GM21360 (cell line): ENCODE results near the gene TGFBR2.

Experiments used
- ATAC-seq: cut with Tn5 transposase; IDR thresholded peaks from one replicate; pipeline ENCODE4 v1.9.1; 2021; ENCODE audit warnings: mild to moderate bottlenecking, moderate library complexity; ENCODE audit not compliant: unreplicated experiment

The TGFBR2 gene

DNA sequence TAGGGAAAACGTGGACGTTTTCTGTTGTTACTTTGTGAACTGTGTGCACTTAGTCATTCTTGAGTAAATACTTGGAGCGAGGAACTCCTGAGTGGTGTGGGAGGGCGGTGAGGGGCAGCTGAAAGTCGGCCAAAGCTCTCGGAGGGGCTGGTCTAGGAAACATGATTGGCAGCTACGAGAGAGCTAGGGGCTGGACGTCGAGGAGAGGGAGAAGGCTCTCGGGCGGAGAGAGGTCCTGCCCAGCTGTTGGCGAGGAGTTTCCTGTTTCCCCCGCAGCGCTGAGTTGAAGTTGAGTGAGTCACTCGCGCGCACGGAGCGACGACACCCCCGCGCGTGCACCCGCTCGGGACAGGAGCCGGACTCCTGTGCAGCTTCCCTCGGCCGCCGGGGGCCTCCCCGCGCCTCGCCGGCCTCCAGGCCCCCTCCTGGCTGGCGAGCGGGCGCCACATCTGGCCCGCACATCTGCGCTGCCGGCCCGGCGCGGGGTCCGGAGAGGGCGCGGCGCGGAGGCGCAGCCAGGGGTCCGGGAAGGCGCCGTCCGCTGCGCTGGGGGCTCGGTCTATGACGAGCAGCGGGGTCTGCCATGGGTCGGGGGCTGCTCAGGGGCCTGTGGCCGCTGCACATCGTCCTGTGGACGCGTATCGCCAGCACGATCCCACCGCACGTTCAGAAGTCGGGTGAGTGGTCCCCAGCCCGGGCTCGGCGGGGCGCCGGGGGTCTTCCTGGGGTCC lies at the start of gene TGFBR2:
Gene TGFBR2, plus strand, starts transcription at position 301 of the 731 bp plus-strand sequence. Its CDS starts 283 bp downstream, at position 584.
- ATAC-seq: peak; percentile 77

DNA sequence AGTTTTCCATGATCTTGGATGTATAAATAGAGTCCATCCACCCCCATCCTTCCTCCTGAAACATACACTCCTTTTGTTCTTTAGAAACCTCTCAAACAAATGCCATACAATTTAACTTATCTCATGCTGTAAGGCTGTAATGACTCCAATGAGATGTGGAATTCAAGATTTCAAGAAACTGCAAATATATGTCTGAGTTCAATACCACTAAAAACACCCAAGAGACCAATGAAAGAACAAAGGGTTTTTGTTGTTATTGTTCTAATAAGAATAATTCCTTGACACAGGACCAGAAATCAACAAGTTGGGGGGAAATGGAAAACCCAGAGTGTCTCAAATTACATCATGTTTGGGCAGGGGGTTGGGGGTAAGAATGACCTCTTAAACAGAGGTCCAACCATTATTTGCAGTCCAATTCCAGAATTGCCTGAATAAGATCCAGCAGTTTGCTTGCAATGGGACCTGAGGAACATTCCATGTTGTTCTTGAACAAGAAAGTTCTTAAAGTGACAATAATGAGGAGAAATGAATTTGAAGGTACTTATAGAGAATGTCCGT lies 48.6 kb upstream of the TGFBR2 start:
- ATAC-seq: no peak

DNA sequence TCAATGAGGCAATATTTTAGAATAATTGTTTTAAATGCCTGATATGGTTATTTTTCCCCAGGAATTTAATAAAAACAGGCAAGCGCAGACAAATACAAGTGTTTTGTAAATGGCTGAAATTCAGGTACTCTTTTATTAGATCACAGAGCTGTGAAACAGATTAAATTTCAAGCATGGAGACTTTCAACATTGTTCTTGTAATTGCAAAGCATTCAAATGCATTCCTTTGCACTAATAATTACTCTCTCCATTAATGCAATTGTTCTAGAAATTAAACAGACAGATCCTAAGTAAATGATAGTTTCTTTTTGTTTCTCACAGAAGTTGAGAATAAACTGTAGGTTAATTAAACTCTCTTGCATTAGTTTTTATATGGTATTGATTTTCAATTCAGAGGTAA lies 42.4 kb upstream of the TGFBR2 start:
- ATAC-seq: no peak

DNA sequence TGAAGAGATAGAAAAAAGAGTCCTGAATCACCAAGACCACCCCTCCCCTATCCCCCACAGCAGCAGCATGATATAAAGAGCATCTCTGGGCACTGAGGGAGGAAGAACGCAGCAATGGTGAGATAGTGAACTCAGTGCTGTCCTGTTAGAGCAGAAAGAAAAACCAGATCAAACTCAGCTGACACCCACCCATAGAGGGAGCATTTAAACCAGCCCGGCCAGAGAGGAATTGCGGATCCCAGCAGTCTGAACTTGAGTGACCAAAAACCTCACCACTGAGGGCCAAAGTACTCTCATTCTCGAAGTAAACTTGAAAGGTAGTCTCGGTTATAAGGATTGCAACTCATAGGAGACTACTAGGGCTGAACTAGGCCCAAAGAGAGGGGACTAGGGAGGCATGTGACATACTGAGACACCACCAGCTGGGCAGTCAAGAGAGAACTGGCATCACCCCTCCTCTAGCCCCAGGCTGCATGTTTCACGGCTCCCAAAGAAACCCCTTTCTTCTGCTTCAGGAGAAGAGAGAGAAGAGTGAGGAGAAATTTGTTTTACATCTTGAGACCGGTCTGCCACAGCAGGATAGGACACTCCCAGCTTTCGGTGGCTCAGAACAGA lies 39.2 kb upstream of the TGFBR2 start:
- ATAC-seq: no peak

DNA sequence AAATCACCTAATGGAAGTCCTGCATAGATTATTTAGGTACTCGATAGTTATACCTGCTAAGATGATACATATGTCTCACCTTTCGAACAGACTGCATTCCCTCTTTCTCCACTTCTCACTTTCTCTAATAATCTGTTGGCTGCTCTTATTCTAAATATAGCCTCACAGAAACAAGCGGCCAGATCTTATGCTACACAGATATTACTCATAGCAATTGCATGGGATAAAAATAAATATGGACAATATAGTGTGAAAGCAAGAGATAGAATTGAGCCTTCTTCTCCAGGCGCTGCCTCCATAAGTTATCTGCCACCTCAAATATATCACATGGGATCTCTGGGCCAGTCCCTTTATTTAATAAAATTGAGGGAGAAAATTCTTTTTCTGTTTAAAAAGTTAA lies 29.5 kb upstream of the TGFBR2 start:
- ATAC-seq: no peak

DNA sequence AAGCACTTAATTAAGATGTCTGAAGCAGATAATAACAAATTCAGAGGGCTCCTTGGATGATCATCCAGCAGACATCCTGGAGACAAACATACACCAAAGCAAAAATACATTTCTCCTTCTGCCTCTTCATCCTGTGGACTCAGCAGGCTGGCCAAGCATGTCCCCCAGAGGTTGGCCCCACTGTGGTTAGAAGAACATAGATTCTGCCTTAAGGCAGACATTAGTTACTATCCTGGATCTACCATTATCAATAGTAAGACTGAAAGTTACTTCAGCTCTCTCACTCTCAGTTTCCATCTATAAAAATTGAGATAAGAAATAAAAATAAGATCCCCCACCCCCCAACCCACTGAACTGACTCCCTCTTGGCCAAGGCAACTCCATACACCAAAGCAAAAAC lies 28.6 kb upstream of the TGFBR2 start:
- peak; percentile 94 for ATAC-seq

DNA sequence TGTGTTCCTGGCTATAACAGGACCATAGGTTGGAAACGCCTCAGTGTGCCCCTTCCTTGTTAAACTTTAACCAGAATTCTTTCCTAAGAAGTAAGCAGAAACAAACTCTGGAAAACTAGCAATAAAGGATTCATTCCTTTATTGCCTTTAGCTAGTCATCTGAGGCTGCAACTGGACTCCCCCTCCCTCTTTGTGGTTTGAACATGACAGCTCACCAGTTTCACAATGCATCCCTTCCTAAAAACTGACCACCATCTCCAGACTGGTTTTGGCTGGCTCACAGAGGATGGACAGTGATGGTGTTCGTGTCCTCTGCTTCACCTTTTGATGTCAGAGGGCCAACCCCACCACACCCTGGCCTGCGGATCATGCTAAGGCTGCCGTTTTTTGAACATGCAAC lies 27.9 kb upstream of the TGFBR2 start:
- ATAC-seq: no peak

DNA sequence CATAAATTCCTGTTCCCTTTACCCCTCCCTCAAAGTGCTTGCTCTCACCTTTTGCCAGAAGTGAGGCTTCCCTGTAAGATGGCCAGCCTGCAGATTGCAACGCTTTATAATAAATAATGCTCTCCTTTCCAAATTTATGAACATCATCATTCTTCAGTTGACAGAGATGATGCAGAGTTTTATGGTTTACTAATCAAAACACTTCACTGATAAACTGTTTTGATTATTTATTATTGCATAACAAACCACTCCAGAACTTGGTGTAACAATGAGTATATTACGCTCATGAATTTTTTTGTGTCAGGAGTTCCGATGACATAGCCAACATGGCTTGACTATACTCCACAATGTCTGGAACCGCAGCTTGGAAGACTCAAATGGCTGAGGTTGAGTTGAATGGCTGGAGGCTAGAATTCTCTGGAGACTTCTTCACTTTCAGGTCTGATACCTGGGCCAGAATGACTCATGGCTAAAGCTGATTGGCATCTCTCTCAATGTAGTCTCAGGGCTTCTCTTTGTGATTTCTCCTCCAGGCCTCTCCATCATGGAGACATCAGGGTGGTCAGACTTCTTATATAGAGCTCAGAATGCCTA lies 27.3 kb upstream of the TGFBR2 start:
- no peak for ATAC-seq

DNA sequence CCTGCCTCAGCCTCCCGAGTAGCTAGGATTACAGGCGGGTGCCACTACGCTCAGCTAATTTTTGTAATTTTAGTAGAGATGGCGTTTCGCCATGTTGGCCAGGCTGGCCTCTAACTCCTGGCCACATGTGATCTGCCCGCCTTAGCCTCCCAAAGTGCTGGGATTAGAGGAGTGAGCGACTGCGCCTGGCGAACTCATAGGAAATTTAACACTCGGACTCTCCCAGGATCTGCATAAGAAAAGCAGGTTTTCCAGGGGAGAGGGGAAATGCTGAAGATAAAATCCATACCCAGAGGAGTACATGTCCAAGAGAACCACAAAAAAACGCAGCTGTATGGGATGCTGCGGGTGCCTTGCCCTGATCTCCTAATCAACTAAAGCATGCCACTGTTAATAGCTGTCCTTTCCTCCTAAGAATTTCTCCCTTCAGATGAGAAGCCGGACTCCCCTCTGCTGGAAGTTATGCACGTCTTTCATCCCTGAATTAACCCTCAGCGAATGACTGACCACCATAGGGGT lies 25.3 kb upstream of the TGFBR2 start:
- ATAC-seq: no peak

DNA sequence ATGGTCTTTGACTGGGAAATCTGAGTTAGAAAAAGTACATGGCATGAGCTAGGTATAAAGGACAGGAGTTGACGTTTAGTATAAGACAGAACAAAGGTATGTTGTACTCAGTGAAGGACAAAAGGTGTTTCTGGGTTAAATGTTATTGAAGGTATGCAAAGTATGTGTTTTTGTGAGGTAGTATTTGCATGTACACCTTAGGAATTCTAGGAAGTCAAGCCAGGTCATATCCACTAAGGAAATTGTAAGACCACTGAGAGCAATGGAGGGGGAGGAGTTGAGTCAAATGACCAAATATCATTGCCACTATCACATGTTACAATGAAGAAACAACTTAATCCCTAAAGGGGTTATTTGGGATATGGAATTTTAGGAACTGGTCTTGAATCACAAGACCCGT lies 24.4 kb upstream of the TGFBR2 start:
- ATAC-seq: no peak

DNA sequence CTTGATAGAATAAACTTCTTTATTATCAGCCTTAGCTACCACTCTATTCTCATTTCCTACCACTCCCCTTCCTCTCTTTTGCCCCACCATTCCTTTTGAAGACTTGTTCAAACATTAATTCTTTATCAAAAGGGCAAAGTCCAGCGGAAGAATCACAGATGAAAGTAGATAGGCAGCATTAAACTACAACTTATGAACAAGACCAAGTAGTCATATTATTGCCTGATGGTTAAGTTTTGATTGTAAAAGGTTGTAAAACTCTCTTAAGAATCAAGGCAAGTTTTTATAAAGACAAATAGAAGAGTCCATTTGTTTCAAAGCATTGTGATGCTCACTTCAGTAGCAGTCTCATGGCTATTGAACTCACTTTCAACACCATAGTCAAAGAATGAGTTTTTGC lies 22.4 kb upstream of the TGFBR2 start:
- no peak for ATAC-seq

DNA sequence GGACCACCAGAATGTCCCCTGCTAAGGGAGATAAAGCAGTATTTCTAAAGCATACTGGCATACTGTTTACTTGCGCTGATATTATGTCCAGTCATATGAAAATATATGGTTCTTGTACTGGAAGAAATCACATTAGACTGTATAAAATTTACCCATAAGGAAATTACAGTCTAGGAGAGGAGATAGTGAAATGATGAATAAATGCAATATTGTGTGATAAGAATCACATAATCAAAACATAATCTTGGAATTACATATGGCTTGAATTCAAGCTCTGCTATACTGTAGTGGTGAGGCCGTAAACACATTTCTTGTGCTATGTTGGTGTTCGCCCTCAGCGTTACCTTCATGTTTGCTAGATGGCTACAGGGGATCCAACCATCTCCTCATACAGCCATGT lies 20.7 kb upstream of the TGFBR2 start:
- ATAC-seq: no peak

DNA sequence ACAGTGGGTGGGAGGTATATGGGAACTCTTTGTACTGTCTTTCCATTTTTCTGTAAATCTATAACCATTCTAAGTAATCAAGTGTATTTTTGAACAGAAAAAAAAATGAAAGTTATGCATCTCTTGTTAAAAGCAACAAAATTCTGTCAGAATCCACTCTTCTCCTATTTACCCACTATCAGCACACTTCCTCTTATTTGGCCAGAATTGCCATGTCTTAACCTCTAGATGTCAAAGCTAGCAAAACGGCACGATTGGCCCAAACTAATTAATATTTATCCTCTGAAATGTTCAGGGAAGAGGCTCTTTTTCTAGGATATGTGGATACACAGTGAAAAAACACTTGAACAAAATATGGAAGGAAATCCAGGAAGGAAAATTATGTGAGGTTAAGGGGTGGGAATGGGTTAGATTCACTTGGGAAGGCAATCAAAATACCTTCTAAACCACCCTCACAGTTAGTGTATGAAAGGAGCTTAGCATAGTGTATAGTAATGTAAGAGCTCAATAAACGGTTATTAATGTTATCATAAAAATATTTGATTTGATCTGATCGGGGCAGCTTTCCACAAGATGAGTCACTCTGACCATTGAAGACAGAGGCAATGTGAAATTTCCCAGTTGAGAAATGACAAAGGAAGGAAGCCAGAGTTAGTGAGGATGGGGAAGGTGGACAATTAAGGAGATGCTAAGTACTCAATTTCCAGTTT lies 20.1 kb upstream of the TGFBR2 start:
- ATAC-seq: no peak

DNA sequence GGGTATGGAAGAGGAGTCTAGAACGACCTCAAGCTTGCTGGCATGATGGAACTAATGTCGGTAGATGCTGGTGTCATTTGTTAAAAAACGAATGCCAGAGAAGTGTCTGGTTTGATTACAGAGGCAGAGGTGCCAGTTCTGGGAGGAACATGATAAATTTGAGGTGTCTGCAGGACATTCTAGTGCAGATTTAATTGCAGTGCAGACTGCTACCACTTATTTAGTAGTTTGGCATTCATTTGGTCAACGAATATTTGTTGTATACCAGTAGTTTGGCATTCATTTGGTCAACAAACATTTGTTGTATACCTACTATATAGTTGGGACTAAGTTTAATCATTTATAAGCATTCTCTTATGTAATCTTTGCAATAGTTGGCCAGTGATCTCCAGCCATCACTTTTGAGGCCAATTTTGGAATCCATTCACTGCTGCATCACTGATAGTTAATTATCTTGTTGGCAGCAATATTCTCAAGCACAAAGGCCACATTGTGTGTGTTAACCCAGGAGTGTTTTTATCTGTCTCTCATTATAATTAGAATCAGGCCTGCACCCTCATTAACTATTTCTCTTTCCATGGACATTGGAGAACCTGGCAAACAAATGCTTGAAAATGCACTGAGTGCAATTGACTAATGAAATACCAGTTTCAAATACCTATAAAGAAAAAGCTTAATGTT lies 19.5 kb upstream of the TGFBR2 start:
- ATAC-seq: no peak

DNA sequence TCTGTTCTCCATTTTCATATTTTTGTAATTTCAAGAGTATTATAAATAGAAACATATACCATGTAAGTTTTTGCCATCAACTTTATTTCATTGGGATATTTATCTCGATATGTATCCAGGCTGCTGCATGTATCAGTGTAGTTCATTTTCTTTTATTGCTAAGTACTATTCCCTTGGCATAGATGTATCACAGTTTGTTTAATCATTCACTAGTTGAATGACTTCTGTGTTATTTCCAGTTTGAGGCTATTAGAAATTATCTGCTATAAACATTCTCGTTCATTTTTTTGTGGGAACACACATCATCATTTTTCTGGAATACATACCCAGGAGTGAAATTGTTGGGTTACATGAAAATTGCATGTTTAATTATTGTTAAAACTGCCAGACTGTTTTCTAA lies 18.5 kb upstream of the TGFBR2 start:
- no peak for ATAC-seq

DNA sequence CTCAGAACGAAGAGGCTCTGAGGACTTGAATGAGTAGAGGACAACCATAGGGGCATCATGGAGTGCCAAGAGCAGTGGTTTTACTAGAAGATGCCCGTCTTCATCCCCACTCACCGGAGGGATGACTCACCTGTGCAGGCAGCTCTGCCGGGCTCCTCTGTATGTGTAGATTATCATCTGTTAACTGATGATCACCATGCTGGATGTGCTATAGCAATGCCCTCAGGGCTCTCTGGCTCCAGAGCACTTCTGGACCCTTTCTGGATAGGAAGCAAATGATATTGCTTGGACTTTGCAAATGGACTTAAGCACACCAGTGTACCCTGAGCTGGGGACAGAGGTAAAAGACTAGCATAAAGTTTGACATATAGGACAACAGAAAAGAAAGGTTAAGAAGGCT lies 10.2 kb upstream of the TGFBR2 start:
- no peak for ATAC-seq

DNA sequence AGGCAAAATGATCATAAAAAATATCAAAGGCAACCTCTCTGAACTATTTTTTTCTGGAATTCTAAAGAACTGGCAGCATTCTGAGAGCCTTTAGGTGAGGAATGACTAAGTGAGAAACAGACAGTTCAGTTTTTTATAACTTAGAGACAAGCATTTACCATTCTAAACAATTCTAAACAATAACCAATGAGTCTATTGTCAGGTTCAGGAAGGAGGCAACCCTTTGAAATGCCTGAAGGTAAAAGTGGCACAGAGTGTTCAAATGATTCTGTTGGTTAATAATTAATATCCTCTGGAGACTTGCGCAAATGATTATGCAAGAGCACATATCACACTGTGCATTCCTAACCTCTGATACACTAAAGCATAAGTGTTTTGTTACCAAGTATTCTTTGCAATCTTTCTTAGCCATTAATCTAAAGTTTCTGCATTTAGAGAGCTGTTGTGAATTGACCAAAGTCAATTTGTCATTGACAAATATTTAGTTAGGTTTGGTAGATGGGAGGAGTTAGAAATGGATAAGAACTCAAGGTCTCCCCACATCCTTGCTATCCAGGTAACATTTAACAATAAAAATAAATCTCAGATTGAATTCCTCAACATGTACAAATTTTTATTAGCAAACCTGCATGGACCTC lies 9.2 kb upstream of the TGFBR2 start:
- no peak for ATAC-seq

DNA sequence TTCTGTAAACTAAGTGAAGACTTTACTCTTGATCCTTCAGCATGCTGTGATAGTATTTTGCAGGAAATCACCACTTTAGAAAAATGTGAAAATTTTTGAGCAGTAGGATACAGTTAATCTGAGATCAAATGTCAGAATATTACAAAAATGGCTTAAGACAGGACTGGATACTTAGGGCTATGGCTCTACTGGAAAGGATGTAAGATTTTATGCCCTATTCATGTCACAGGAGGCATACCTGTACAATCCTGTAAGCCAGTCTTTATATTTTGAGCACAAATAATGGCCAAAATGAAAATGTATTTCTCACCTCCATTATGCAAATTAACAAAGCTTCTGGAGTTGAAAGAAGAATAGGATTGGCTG lies 8.6 kb upstream of the TGFBR2 start:
- no peak for ATAC-seq

DNA sequence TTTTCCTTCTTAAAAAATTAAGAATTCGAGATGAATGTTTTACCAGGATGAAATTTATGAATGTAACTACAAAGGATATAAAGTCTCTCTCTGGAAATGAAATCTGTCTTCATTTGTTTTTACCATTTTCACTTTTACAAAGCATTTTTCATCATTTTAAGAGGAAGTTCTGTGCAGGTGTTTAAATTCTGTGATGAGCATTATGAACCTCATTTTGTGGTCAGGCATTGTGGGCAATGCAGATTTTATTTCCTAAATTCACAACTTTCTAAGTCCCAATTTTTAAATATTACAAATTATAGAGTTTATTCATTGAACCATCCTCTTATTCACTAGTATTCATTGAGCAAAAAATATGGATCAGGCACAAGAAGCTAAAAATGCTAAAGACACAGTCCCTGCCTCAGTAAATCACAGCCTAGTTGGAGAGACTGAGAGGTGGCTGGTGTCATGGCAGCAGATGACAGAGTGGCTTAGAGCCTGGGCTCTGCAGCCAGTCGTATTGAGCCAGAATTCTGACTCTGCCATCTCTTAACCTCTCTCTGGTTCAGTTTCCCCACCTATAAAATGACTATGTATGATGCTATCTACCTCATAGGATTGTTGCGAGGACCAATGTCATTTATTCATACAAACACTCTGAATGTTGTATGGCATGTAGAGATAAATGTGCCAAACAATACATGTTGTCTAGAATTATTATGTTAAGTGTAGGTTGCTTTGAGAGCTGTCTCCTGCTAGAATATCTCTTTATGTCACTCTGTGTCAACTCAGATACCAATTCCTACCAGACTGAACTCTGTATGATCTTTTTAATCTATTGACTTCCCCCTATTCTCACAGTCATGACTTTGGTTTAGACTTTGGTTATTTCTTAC lies 7.5 kb upstream of the TGFBR2 start:
- no peak for ATAC-seq
